Naive thymus-derived CD4-positive, alpha-beta T cell (primary cell): ENCODE measurements around the gene FAR2. TPM values are rescaled to one million over a fixed set of nuclear protein-coding genes. Genes with fewer than 3 reads are reported as not detected.
"Not testable (repeated sequence)": the region's sequence is repeated elsewhere in the genome, so short reads cannot be mapped to it uniquely, and the experiment has no call there.

ENCODE experiments used
- ATAC-seq: fragments of 150-1000 bp; cut with Tn5 transposase; 2 replicates; pipeline ENCODE4 v1.10.0; 2021; ENCODE audit warnings: mild to moderate bottlenecking, moderate library complexity
- CTCF ChIA-PET: fragments of 350-600 bp; sonication (Branson Sonifier 250); formaldehyde crosslinking; loops from one replicate; lab custom pipeline; 2021; ENCODE audit warnings: antibody characterized with exemption; lab: Charles Lee
- POLR2A ChIA-PET: fragments of 350-600 bp; sonication (Branson Sonifier 250); formaldehyde crosslinking; loops from one replicate; lab custom pipeline; 2021; ENCODE audit warnings: antibody characterized with exemption, inconsistent platforms; lab: Charles Lee
- DNase-seq, 9 donors: peaks; one replicate each; pipeline versions ENCODE4 v3.0.0 to v3.0.0-alpha.2; 2020 to 2022; ENCODE audit warnings: mixed read lengths in 1 of 9
- H3K27ac ChIP-seq: one replicate; pipeline ENCODE4 v1.7.0; 2013; ENCODE audit warnings: mild to moderate bottlenecking, low read depth, low read length, moderate library complexity
- H3K27me3 ChIP-seq, 2 donors: one replicate each; pipeline ENCODE4 v1.7.0; 2013; ENCODE audit warnings: low read length in 2 of 2, mild to moderate bottlenecking in 2 of 2, moderate library complexity in 2 of 2; ENCODE audit not compliant: control insufficient read depth in 2 of 2, insufficient read depth in 2 of 2
- H3K36me3 ChIP-seq, 3 experiments: 1 replicate in 2 of 3; 2 replicates in 1 of 3; pipeline ENCODE4 v1.7.0; 2013; ENCODE audit warnings: low read length in 3 of 3, mild to moderate bottlenecking in 3 of 3, moderate library complexity in 1 of 3; ENCODE audit not compliant: insufficient read depth in 3 of 3, control insufficient read depth in 2 of 3
- H3K4me1 ChIP-seq, 2 donors: one replicate each; pipeline ENCODE4 v1.7.0; 2013; ENCODE audit warnings: low read length in 2 of 2, mild to moderate bottlenecking in 2 of 2, moderate library complexity in 1 of 2; ENCODE audit not compliant: control insufficient read depth in 2 of 2, insufficient read depth in 2 of 2
- H3K4me3 ChIP-seq: 2 replicates; pipeline ENCODE4 v1.7.0; 2013; ENCODE audit warnings: mild to moderate bottlenecking, low read length
- H3K9me3 ChIP-seq, 3 experiments: 1 replicate in 2 of 3; 2 replicates in 1 of 3; pipeline ENCODE4 v1.7.0; 2013; ENCODE audit warnings: low read length in 3 of 3; ENCODE audit not compliant: control insufficient read depth in 2 of 3
- H3K27ac Mint-ChIP-seq, 9 donors: one replicate each; pipeline ENCODE4 v1.8.0; 2020 to 2022; ENCODE audit warnings: mixed read lengths in 9 of 9, mild to moderate bottlenecking in 8 of 9, moderate library complexity in 5 of 9, inconsistent platforms in 2 of 9
- H3K27me3 Mint-ChIP-seq, 5 donors: one replicate each; pipeline ENCODE4 v1.8.0; 2021 to 2022; ENCODE audit warnings: mixed read lengths in 5 of 5, mild to moderate bottlenecking in 1 of 5
- H3K36me3 Mint-ChIP-seq, 5 donors: one replicate each; pipeline ENCODE4 v1.8.0; 2020 to 2022; ENCODE audit warnings: mixed read lengths in 5 of 5, mild to moderate bottlenecking in 3 of 5, inconsistent platforms in 1 of 5
- H3K4me1 Mint-ChIP-seq, 7 donors: one replicate each; pipeline ENCODE4 v1.8.0; 2020 to 2022; ENCODE audit warnings: mixed read lengths in 7 of 7, mild to moderate bottlenecking in 3 of 7, inconsistent platforms in 1 of 7
- H3K4me3 Mint-ChIP-seq, 10 donors: one replicate each; pipeline ENCODE4 v1.8.0; 2020 to 2022; ENCODE audit warnings: mild to moderate bottlenecking in 10 of 10, mixed read lengths in 10 of 10, moderate library complexity in 6 of 10, inconsistent platforms in 2 of 10
- H3K9me3 Mint-ChIP-seq, 11 donors: one replicate each; pipeline ENCODE4 v1.8.0; 2020 to 2022; ENCODE audit warnings: mixed read lengths in 11 of 11, mild to moderate bottlenecking in 4 of 11, inconsistent platforms in 1 of 11, moderate library complexity in 1 of 11
- intact Hi-C, 2 donors: fragments of 100-400 bp; cut with micrococcal nuclease; formaldehyde crosslinking; loops; one replicate each; pipeline ENCODE4 v1.15.1; 2023
- polyA plus RNA-seq, 2 donors: library from polyadenylated mRNA; unstranded; fragments of 300-500 nt; fragmentation: Illumina TruSeq; gene quantifications; one replicate each; pipeline ENCODE4 v1.2.3, GENCODE V29; 2021
- total RNA-seq, 6 experiments: library from RNA in 5 of 6; stranded (reverse) in 5 of 6; gene quantifications; 1 replicate in 5 of 6; 2 replicates in 1 of 6; pipeline ENCODE4 v1.2.3 and lab custom pipeline; 2021 to 2026

Gene FAR2
- total and polyA plus RNA-seq, 7 experiments from 2014 or later = 1.1 to 11.1 (median 1.9) TPM

DNA sequence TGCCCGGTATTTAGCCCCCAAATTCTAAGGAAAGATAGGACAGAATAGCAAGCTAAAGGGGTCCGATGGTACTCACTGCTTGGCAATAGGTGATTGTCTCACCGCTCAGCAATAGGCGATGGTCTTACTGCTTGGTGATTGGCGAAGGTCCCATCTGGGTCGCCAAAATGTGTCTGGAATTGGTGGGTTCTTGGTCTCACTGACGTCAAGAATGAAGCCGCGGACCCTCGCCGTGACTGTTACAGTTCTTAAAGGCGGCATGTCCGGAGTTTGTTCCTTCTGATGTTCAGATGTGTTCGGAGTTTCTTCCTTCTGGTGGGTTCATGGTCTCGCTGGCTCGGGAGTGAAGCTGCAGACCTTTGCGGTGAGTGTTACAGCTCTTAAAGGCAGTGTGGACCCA, 236.1 kb downstream of the FAR2 start:
- CTCF ChIA-PET, H3K9me3 ChIP-seq, H3K27me3 ChIP-seq, H3K9me3 Mint-ChIP-seq, POLR2A ChIA-PET, H3K4me3 ChIP-seq, H3K4me3 Mint-ChIP-seq, H3K36me3 Mint-ChIP-seq, DNase-seq, intact Hi-C loops, H3K4me1 ChIP-seq, ATAC-seq, H3K27me3 Mint-ChIP-seq, H3K27ac ChIP-seq, H3K36me3 ChIP-seq: not testable (repeated sequence)
- Mint-ChIP-seq H3K27ac (peak overlapping the region in 1 of 9 donors; percentile 18), H3K4me1 (peaks cover 10 to 32% (median 27%) of the 10 kb centered on the region in 7 donors)

Other genes with a start within 250 kb of the FAR2 start
- 10 to 100 TPM; 36.0 to 85.7 (median 78.6) TPM for gene ERGIC2, start 231.9 kb downstream of the FAR2 start, total RNA-seq
- 10 to 100 TPM; 55.9 to 84.3 TPM for gene ERGIC2, start 231.9 kb downstream of the FAR2 start, polyA plus RNA-seq